GM23338 (cell line): ENCODE measurements around the gene MTOR.
A peak's percentile ranks its signal among the peaks of the same experiment; 100 is the strongest.

Experiments used
- CTCF ChIP-seq, 2 experiments: fragments of 200-600 bp in 1 of 2; sonication (generic) in 1 of 2; conservative IDR thresholded peaks; 2 replicates each; pipeline versions ENCODE4 v1.5.1 to v1.6.1; 2016 to 2017; ENCODE audit warnings: antibody characterized with exemption in 2 of 2, low read depth in 2 of 2, mild to moderate bottlenecking in 2 of 2, moderate library complexity in 1 of 2
- EZH2 ChIP-seq: fragments of 200-600 bp; sonication (generic); IDR thresholded peaks from one replicate; pipeline ENCODE4 v1.8.0; 2017; ENCODE audit warnings: antibody characterized with exemption, mild to moderate bottlenecking, low read depth; ENCODE audit not compliant: unreplicated experiment
- POLR2AphosphoS5 ChIP-seq: IDR thresholded peaks from 2 replicates; pipeline ENCODE4 v1.6.1; 2016; ENCODE audit warnings: antibody characterized with exemption, low read depth
- REST ChIP-seq: IDR thresholded peaks from one replicate; pipeline ENCODE4 v1.6.1; 2018; ENCODE audit warnings: antibody characterized with exemption; ENCODE audit not compliant: unreplicated experiment
- ZNF331 ChIP-seq: fragments of 250-450 bp; sonication (Bioruptor Pico); IDR thresholded peaks from 2 replicates; pipeline ENCODE4 v1.5.0; 2020; ENCODE audit warnings: low read depth, mild to moderate bottlenecking, moderate library complexity

GRCh38 chr1:11057477-11057876 is 204.9 kb downstream of the MTOR start:
- TF ChIP-seq CTCF (conservative IDR thresholded peaks at IDR 0.05; ENCODE audit: low read depth in 2 of 2), result peak in 1 of 2 experiments; percentile 25; a peak in 2 of 4 replicates
- no peak for TF ChIP-seq POLR2AphosphoS5
- no peak for TF ChIP-seq ZNF331 (CRISPR knock-in tag)
- no peak for TF ChIP-seq EZH2
- no peak for TF ChIP-seq REST
